WI38 (cell line): ENCODE results near the gene PRR12.

ENCODE experiments used
- H3K4me3 ChIP-seq: 2 replicates; pipeline ENCODE4 v1.5.1; 2011; ENCODE audit warnings: low read depth, mild to moderate bottlenecking, control low read depth, low read length
- TF ChIP-seq, protein P1 (sequence below): IDR thresholded peaks from 2 replicates; pipeline ENCODE4 v1.5.1; 2012; ENCODE audit warnings: low read depth, mild to moderate bottlenecking, control low read depth, low read length

The PRR12 gene, protein sequence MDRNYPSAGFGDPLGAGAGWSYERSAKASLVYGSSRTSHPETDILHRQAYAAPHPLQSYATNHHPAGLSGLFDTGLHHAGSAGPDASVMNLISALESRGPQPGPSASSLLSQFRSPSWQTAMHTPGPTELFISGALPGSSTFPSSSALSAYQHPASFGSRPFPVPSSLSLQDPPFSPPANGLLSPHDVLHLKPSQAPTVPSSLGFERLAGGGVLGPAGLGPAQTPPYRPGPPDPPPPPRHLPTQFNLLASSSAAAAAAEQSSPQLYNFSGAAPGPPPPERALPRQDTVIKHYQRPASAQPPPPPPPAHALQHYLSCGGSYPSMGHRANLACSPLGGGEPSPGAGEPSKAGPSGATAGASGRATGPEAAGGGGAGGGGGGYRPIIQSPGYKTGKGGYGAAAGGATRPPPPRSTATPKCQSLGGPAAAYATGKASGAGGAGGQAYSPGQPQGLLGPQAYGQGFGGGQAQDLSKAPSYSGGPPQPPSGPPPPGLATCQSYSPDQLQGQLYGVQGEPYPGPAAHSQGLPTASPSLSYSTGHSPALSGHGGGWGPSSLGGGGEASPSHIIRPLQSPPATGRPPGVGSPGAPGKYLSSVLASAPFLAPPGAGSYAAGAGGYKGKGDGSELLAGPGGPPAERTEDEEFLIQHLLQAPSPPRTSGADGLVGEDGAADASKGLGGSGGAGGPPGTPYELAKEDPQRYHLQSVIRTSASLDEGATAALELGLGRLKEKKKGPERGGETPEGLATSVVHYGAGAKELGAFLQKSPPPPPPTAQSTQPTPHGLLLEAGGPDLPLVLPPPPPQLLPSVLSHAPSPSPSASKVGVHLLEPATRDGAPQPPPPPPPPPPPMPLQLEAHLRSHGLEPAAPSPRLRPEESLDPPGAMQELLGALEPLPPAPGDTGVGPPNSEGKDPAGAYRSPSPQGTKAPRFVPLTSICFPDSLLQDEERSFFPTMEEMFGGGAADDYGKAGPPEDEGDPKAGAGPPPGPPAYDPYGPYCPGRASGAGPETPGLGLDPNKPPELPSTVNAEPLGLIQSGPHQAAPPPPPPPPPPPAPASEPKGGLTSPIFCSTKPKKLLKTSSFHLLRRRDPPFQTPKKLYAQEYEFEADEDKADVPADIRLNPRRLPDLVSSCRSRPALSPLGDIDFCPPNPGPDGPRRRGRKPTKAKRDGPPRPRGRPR (N-terminal part only)

DNA sequence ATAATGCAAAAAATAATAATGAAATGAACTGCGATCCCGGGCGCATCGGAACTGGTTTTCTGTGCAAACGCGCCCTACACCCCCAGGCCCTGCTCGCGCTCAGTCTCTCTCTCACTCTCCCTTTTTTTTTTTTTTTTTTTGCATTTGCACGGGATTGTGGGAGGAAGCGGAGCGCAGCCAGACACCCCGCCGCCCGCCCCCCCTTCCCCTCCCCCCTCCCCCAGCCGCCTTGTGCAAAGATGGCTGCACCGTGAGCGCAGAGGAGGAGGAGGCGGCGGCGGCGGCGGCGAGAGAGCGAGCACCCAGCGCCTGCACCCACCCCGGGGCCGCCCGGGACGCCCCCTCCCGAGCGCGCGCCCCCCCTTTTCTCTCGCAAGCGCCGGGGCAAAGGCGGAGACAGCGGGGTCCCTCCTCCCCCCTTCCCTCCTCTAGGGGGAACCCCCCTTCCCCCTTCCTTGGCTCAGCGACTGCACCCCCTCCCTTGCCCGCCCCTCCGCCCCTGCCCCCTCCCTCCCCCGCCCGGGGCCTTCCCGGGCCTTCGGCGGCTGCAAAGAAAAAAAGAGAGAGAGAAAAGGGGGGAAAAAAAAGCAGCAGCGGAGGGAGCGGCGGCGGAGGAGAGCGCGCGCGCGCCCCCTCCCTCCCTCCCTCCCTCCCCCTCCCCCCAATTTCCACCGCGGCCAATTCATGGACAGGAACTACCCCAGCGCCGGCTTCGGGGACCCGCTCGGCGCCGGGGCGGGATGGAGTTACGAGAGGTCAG, at the start of gene PRR12:
Gene PRR12 (plus strand): TSS at position 212 of the 760 bp plus-strand sequence. CDS start 473 bp downstream, at position 685.
- TF ChIP-seq, protein P1, sequence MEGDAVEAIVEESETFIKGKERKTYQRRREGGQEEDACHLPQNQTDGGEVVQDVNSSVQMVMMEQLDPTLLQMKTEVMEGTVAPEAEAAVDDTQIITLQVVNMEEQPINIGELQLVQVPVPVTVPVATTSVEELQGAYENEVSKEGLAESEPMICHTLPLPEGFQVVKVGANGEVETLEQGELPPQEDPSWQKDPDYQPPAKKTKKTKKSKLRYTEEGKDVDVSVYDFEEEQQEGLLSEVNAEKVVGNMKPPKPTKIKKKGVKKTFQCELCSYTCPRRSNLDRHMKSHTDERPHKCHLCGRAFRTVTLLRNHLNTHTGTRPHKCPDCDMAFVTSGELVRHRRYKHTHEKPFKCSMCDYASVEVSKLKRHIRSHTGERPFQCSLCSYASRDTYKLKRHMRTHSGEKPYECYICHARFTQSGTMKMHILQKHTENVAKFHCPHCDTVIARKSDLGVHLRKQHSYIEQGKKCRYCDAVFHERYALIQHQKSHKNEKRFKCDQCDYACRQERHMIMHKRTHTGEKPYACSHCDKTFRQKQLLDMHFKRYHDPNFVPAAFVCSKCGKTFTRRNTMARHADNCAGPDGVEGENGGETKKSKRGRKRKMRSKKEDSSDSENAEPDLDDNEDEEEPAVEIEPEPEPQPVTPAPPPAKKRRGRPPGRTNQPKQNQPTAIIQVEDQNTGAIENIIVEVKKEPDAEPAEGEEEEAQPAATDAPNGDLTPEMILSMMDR = no peak
- H3K4me3 ChIP-seq = peak within 1 kb of the TSS; percentile 65

DNA sequence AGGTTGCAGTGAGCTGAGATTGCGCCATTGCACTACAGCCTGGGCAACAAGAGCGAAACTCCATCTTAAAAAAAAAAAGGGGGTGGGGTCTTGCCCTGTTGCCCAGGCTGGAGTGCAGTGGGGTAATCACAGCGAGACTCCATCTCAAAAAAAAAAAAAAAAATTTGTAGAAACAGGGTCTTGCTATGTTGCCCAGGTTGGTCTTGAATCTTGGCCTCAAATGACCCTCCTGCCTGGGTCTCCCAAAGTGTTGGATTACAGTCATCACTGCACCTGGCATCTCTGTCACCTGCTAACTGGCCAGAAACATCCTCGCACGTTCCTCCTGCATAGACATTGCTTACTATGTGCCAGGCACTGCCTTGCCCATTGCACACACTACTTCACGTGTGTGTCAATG, 49.1 kb upstream of the PRR12 start:
- H3K4me3 ChIP-seq = no peak overlapping the region
- TF ChIP-seq, protein P1 = no peak

DNA sequence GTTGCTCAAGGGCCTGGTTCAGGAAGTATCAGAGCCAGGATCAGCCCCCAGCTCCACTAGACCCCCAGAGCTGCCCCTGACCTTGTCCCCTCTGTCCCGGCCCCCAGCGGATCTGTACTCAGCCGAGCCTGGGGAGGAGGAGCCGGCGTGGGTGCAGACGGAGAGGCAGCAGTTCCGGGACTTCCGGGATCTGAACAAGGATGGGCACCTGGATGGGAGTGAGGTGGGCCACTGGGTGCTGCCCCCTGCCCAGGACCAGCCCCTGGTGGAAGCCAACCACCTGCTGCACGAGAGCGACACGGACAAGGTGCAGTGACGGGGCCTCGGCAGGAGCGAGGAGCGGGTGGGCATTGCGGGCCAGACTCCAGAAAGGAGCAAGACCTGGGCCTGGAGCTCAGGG, 48.5 kb upstream of the PRR12 start:
- TF ChIP-seq, protein P1 = no peak
- no peak overlapping the region for H3K4me3 ChIP-seq

DNA sequence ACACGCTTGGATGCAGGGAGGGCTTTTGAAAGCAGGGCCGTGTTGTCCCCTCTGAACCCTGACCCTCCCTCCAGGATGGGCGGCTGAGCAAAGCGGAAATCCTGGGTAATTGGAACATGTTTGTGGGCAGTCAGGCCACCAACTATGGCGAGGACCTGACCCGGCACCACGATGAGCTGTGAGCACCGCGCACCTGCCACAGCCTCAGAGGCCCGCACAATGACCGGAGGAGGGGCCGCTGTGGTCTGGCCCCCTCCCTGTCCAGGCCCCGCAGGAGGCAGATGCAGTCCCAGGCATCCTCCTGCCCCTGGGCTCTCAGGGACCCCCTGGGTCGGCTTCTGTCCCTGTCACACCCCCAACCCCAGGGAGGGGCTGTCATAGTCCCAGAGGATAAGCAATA, 48.0 kb upstream of the PRR12 start:
- H3K4me3 ChIP-seq = no peak overlapping the region
- TF ChIP-seq, protein P1 = no peak

DNA sequence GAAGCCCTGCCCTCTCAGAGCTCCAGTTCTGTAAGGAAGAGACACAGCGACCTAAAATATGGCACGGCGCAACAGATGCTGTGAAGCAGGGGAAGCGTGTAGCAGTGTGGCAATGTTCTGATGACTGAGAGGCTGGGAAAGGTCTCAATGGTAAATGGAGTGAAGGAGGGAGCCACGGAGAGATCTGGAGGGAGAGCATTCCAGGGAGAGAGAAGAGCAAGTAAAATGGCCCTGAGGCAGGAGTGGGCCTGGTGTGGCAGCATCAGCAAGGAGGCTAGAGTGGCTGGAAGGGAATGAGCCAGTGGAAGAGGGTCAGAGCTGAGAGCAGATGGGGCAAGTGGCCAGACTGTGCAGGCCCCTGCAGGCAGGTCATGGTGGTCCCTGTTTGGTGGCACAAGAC, 46.8 kb upstream of the PRR12 start:
- H3K4me3 ChIP-seq = no peak overlapping the region

More for the DNA sequence above, 46.8 kb upstream of the PRR12 start:
- TF ChIP-seq, protein P1 = no peak
